GM12878 (cell line): ENCODE data around the gene PGLYRP4. TPM values are rescaled to one million over a fixed set of nuclear protein-coding genes. Genes with fewer than 3 reads are reported as not detected.

ENCODE experiments used
- ATAC-seq: fragments of 200-7000 bp; cut with Tn5 transposase; 3 replicates; pipeline ENCODE4 v1.9.1; 2020; ENCODE audit warnings: mild to moderate bottlenecking, moderate library complexity
- BruUV-seq: library from RNA; stranded (reverse); fragments of 400-500 nt; replicated peaks from 2 replicates; lab custom pipeline; 2021; lab: Mats Ljungman, UMichigan
- CTCF ChIA-PET: fragments of 300-600 bp; sonication (Branson Sonifier 250); formaldehyde crosslinking; extraction: SDS; loops from one replicate; lab custom pipeline; 2021; ENCODE audit warnings: inconsistent platforms; lab: Yijun Ruan, JAX
- POLR2A ChIA-PET: fragments of 350-600 bp; formaldehyde crosslinking; extraction: SDS; loops from one replicate; lab custom pipeline; 2021; ENCODE audit warnings: inconsistent platforms; lab: Charles Lee
- RAD21 ChIA-PET: fragments of 300-600 bp; sonication (Branson Sonifier 250); formaldehyde crosslinking; loops from one replicate; lab custom pipeline; 2023; ENCODE audit warnings: antibody characterized with exemption; ENCODE audit not compliant: unreplicated experiment; lab: Charles Lee
- SMC1A ChIA-PET: fragments of 300-600 bp; sonication (Branson Sonifier 250); formaldehyde crosslinking; loops from one replicate; lab custom pipeline; 2023; ENCODE audit not compliant: unreplicated experiment, uncharacterized antibody; lab: Charles Lee
- DNase-seq: peaks from one replicate; pipeline ENCODE4 v3.0.0-alpha.2; 2011; ENCODE audit warnings: low read depth, low spot score
- FAIRE-seq: peaks from 3 replicates; lab custom pipeline; 2011; peaks lifted over from hg19 to GRCh38; lab: Jason Lieb, UNC
- H2AFZ ChIP-seq: 2 replicates; pipeline ENCODE4 v1.6.0; 2011; ENCODE audit warnings: low read depth, low read length, control low read depth; ENCODE audit not compliant: control insufficient read depth
- H3K27ac ChIP-seq: 2 replicates; pipeline ENCODE4 v1.5.1; 2011; ENCODE audit warnings: control low read depth; ENCODE audit not compliant: control insufficient read depth, insufficient read depth
- H3K27me3 ChIP-seq, 2 experiments: replicated peaks in 1 of 2; 2 replicates each; pipeline versions ENCODE4 v1.6.0 to v1.6.1; 2011; ENCODE audit warnings: low read length in 1 of 2; ENCODE audit not compliant: control insufficient read depth in 2 of 2, insufficient read depth in 2 of 2
- H3K36me3 ChIP-seq, 2 experiments: 2 replicates each; pipeline ENCODE4 v1.5.1; 2011; ENCODE audit warnings: low read length in 1 of 2; ENCODE audit not compliant: control insufficient read depth in 2 of 2, insufficient read depth in 2 of 2
- H3K4me1 ChIP-seq: 2 replicates; pipeline ENCODE4 v1.6.1; 2011; ENCODE audit warnings: mild to moderate bottlenecking, low read length, moderate library complexity, mixed read lengths; ENCODE audit not compliant: control insufficient read depth, insufficient read depth
- H3K4me2 ChIP-seq: 2 replicates; pipeline ENCODE4 v1.6.0; 2011; ENCODE audit warnings: control low read depth; ENCODE audit not compliant: control insufficient read depth, insufficient read depth
- H3K4me3 ChIP-seq: fragments of 200-600 bp; sonication (generic); 2 replicates; pipeline ENCODE4 v1.5.1; 2016
- H3K79me2 ChIP-seq: 2 replicates; pipeline ENCODE4 v1.6.0; 2011; ENCODE audit warnings: low read length; ENCODE audit not compliant: control insufficient read depth, insufficient read depth
- H3K9ac ChIP-seq: 2 replicates; pipeline ENCODE4 v1.8.0; 2011; ENCODE audit warnings: low read length, control low read depth, mixed read lengths; ENCODE audit not compliant: control insufficient read depth, insufficient read depth
- H3K9me3 ChIP-seq: replicated peaks from 3 replicates; pipeline ENCODE4 v1.5.1; 2011; ENCODE audit warnings: mild to moderate bottlenecking, low read length; ENCODE audit not compliant: control insufficient read depth, insufficient read depth
- H4K20me1 ChIP-seq: 2 replicates; pipeline ENCODE4 v1.6.0; 2011; ENCODE audit not compliant: control insufficient read depth, insufficient read depth
- CBX3 ChIP-seq: fragments of 200-600 bp; sonication (generic); IDR thresholded peaks from 2 replicates; pipeline ENCODE4 v1.6.1; 2016; ENCODE audit warnings: low read depth, borderline replicate concordance
- FOXK2 ChIP-seq: fragments of 450-650 bp; IDR thresholded peaks from 2 replicates; pipeline ENCODE4 v1.6.1; 2017; ENCODE audit warnings: mild to moderate bottlenecking, moderate library complexity
- GABPA ChIP-seq: IDR thresholded peaks from 2 replicates; pipeline ENCODE4 v1.6.1; 2014; ENCODE audit warnings: antibody characterized with exemption, low read depth, mild to moderate bottlenecking, inconsistent platforms
- GATAD2B ChIP-seq: fragments of 450-650 bp; conservative IDR thresholded peaks from 2 replicates; pipeline ENCODE4 v1.6.1; 2017; ENCODE audit warnings: low read depth, mild to moderate bottlenecking, moderate library complexity
- HDAC2 ChIP-seq: fragments of 200-600 bp; sonication (generic); IDR thresholded peaks from 2 replicates; pipeline ENCODE4 v1.6.1; 2017
- PML ChIP-seq: IDR thresholded peaks from 2 replicates; pipeline ENCODE4 v1.6.1; 2012; ENCODE audit warnings: low read length, inconsistent platforms
- RAD51 ChIP-seq: fragments of 450-650 bp; IDR thresholded peaks from 2 replicates; pipeline ENCODE4 v1.6.1; 2016; ENCODE audit warnings: moderate library complexity, mild to moderate bottlenecking, inconsistent platforms
- SMC3 ChIP-seq: IDR thresholded peaks from 2 replicates; pipeline ENCODE4 v1.6.1; 2011; ENCODE audit warnings: low read length, improper control_type of control experiment, borderline replicate concordance
- STAT3 ChIP-seq: IDR thresholded peaks from 2 replicates; pipeline ENCODE4 v1.6.1; 2011; ENCODE audit warnings: low read depth, low read length, improper control_type of control experiment
- TCF12 ChIP-seq: IDR thresholded peaks from 2 replicates; pipeline ENCODE4 v1.6.1; 2011; ENCODE audit warnings: low read depth, mild to moderate bottlenecking, low read length
- ZNF207 ChIP-seq: fragments of 450-650 bp; IDR thresholded peaks from 2 replicates; pipeline ENCODE4 v1.6.1; 2014; ENCODE audit warnings: antibody characterized with exemption, mild to moderate bottlenecking, borderline replicate concordance
- WGBS: methylation state at CpG from one replicate; pipeline ENCODE4 v1.1.6; 2016; ENCODE audit warnings: low lambda C conversion rate; ENCODE audit not compliant: insufficient replicate concordance, insufficient coverage; ENCODE audit errors: missing lambda C conversion rate; 5-methylcytosine and 5-hydroxymethylcytosine counted together
- in situ Hi-C: fragments of 300-500 bp; cut with MboI; formaldehyde crosslinking; loops from 9 replicates; pipeline ENCODE4 v1.14.3; 2018; ENCODE audit warnings: mixed read lengths
- intact Hi-C: fragments of 100-400 bp; cut with micrococcal nuclease; formaldehyde crosslinking; loops from one replicate; pipeline ENCODE4 v1.14.2; 2022; ENCODE audit not compliant: unreplicated experiment
- polyA plus RNA-seq, 11 experiments: library from polyadenylated mRNA; depleted of rRNA in 4 of 11; unstranded in 6 of 11; stranded (reverse) in 5 of 11; fragments of >200 nt; fragmentation: Nextera tagmentation in 4 of 11; fragmentation: Illumina TruSeq in 1 of 11; extraction: Ambion mirVana in 4 of 11; extraction: Trizol in 1 of 11; gene quantifications; 1 replicate in 1 of 11; 2 replicates in 10 of 11; pipeline versions ENCODE4 v1.2.1 to v1.2.3, GENCODE V29; 2011 to 2016; ENCODE audit warnings: inconsistent platforms in 2 of 11, missing spikeins in 2 of 11, low read depth in 1 of 11
- total RNA-seq, 4 experiments: library from RNA; depleted of rRNA in 3 of 4; stranded (reverse); fragments of >200 nt in 3 of 4; fragmentation: Illumina TruSeq in 1 of 4; extraction: Trizol in 1 of 4; gene quantifications; 2 replicates each; pipeline versions ENCODE4 v1.2.1 to v1.2.3, GENCODE V29; 2013 to 2021

The PGLYRP4 gene
- total and polyA plus RNA-seq, 10 of the 15 experiments (the other 5 are each of a cell fraction or from before 2014, with no cell fraction given), result 0.22 to 3.0 (median 0.44) TPM

GRCh38 chr1:153380711-153381110 is 32.1 kb upstream of the PGLYRP4 start:
- ChIA-PET SMC1A (no interaction called here), CTCF (no interaction called here), POLR2A (no interaction called here), RAD21 (no interaction called here)
- FAIRE-seq (no peak), ATAC-seq (no peak), DNase-seq (no peak)
- no peak overlapping the region for H3K27ac ChIP-seq
- H3K9me3 ChIP-seq, result no peaks in the 10 kb centered on the region
- in situ Hi-C loops (no loop called here), intact Hi-C loops (no loop called here)
- H3K4me1 ChIP-seq, result no peaks in the 10 kb centered on the region
- no peaks in the 10 kb centered on the region for H3K79me2 ChIP-seq
- H2AFZ ChIP-seq, result no peak overlapping the region
- 78% methylated on average over 23 of the region's 23 CpGs for WGBS
- TF ChIP-seq ZNF207 (no peak), GATAD2B (no peak), FOXK2 (no peak), GABPA (no peak)
- H3K27me3 ChIP-seq, result peaks cover 0 to 2% of the 10 kb centered on the region in 2 experiments; a peak in 1 of 4 replicates
- no peak overlapping the region for H3K9ac ChIP-seq
- H3K36me3 ChIP-seq, result no peaks in the 10 kb centered on the region
- H4K20me1 ChIP-seq, result no peaks in the 10 kb centered on the region
- no peak overlapping the region for H3K4me3 ChIP-seq
- no peak overlapping the region for H3K4me2 ChIP-seq
- BruUV-seq, result no TSS peak

GRCh38 chr1:153379591-153379990 is 30.9 kb upstream of the PGLYRP4 start:
- intact Hi-C loops (no loop called here), in situ Hi-C loops (no loop called here)
- Histone ChIP-seq H3K4me1 (no peaks in the 10 kb centered on the region), H3K9me3 (no peaks in the 10 kb centered on the region), H3K27me3 (peaks cover 0 to 2% of the 10 kb centered on the region in 2 experiments; a peak in 1 of 4 replicates), H3K4me2 (no peak overlapping the region), H3K9ac (no peak overlapping the region), H2AFZ (no peak overlapping the region), H3K4me3 (no peak overlapping the region), H4K20me1 (no peaks in the 10 kb centered on the region), H3K36me3 (no peaks in the 10 kb centered on the region), H3K79me2 (no peaks in the 10 kb centered on the region), H3K27ac (no peak overlapping the region)
- ChIA-PET POLR2A (no interaction called here), RAD21 (no interaction called here), CTCF (interaction anchor here (1.6 kb wide), 1 partner anchor 24 kb away, joined by 4 read pairs; no protein-coding TSS in a partner anchor), SMC1A (no interaction called here)
- ATAC-seq, result no peak
- 42% methylated on average over 10 of the region's 10 CpGs for WGBS
- BruUV-seq, result no TSS peak
- no peak for DNase-seq
- no peak for FAIRE-seq
- TF ChIP-seq PML, result no peak
- TF ChIP-seq SMC3, result no peak
- TF ChIP-seq HDAC2, result no peak
- TF ChIP-seq TCF12, result no peak
- TF ChIP-seq RAD51, result no peak
- TF ChIP-seq STAT3, result no peak
- TF ChIP-seq CBX3, result no peak
